Gastrocnemius medialis (tissue), 4 donors: Measurements from ENCODE around the gene TMEM187. TPM values are rescaled to one million over a fixed set of nuclear protein-coding genes. Genes with fewer than 3 reads are reported as not detected.

Experiments
- ATAC-seq, 2 donors: fragments of 150-250 bp; one replicate each; pipeline ENCODE4 v1.9.1; 2016
- DNase-seq, 2 donors: peaks; one replicate each; pipeline ENCODE4 v3.0.0-alpha.2; 2019
- H3K27ac ChIP-seq, 4 donors: fragments of 200-600 bp; sonication (generic); 1 replicate in 1 of 4; 2 replicates in 3 of 4; pipeline ENCODE4 v1.5.1; 2016 to 2018; ENCODE audit warnings: mild to moderate bottlenecking in 2 of 4, moderate library complexity in 1 of 4
- H3K27me3 ChIP-seq, 3 donors: fragments of 200-600 bp; sonication (generic) in 2 of 3; 1 replicate in 1 of 3; 2 replicates in 2 of 3; pipeline versions ENCODE4 v1.5.1 to v1.6.0; 2016 to 2019; ENCODE audit warnings: mild to moderate bottlenecking in 1 of 3, moderate library complexity in 1 of 3
- H3K36me3 ChIP-seq, 2 donors: fragments of 200-600 bp; sonication (generic) in 1 of 2; one replicate each; pipeline ENCODE4 v1.5.1; 2017 to 2018
- H3K4me1 ChIP-seq, 2 donors: fragments of 200-600 bp; sonication (generic) in 1 of 2; one replicate each; pipeline ENCODE4 v1.5.1; 2016 to 2017; ENCODE audit warnings: mild to moderate bottlenecking in 2 of 2
- H3K4me3 ChIP-seq, 4 donors: fragments of 200-600 bp; sonication (generic) in 3 of 4; 1 replicate in 1 of 4; 2 replicates in 3 of 4; pipeline ENCODE4 v1.5.1; 2016 to 2019; ENCODE audit warnings: mild to moderate bottlenecking in 2 of 4
- H3K9me3 ChIP-seq, 3 donors: fragments of 200-600 bp; sonication (generic) in 2 of 3; 1 replicate in 1 of 3; 2 replicates in 2 of 3; pipeline ENCODE4 v1.5.1; 2016 to 2019
- POLR2A ChIP-seq, 2 donors: fragments of 450-650 bp; IDR thresholded peaks; one replicate each; pipeline ENCODE4 v1.6.1; 2017; ENCODE audit warnings: antibody characterized with exemption in 2 of 2, mild to moderate bottlenecking in 2 of 2, moderate library complexity in 2 of 2
- in situ Hi-C, 4 donors: fragments of 200-750 bp; cut with MboI; loops; one replicate each; pipeline versions ENCODE4 v1.15.0 to v1.8.0; 2017; ENCODE audit warnings: low sequenced_read_pairs in 4 of 4
- intact Hi-C: fragments of 100-400 bp; cut with DNase I; formaldehyde crosslinking; loops from one replicate; pipeline ENCODE4 v1.15.1; 2023; ENCODE audit warnings: low total_unique reads
- total RNA-seq, 4 donors: library from RNA; depleted of rRNA; stranded (reverse); fragments of >200 nt; gene quantifications; one replicate each; pipeline versions ENCODE4 v1.1.0 to v1.2.3, GENCODE V29; 2016
- TF ChIP-seq, protein P1 (sequence below), 5 experiments: fragments of 450-650 bp in 3 of 5; fragments of 200-600 bp in 2 of 5; sonication (generic) in 2 of 5; IDR thresholded peaks in 4 of 5; conservative IDR thresholded peaks in 1 of 5; 1 replicate in 4 of 5; 2 replicates in 1 of 5; pipeline ENCODE4 v1.5.1; 2016 to 2019; ENCODE audit warnings: antibody characterized with exemption in 5 of 5, mild to moderate bottlenecking in 3 of 5, moderate library complexity in 3 of 5

The TMEM187 gene
- total RNA-seq, 4 donors from 2014 or later = 1.3 to 8.6 (median 3.8) TPM

DNA sequence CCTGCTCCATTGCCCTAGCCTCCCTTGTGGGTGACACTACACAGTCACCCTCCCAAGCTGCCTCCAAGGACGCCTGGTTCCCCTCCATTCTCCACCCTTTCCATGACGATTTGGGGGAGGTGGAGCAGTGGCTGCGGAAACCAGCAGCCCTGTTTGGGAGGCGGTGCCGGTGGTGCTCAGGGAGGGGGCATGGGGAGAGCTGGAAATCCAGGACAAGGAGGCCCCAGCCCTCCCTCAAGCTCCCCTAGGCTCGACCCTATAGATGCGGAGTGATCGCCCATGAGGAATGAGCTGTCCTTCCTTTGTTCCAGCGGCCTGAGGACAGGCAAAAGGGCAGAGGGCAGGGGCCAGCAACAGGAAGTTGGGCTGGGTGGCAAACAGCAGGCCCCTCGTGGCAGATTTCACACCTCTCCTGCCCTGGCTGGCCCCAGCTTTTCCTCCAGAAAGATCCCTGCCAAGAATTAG, 24.5 kb upstream of the TMEM187 start:
- intact Hi-C loops = no loop called here
- ATAC-seq = no peak
- DNase-seq = no peak
- Histone ChIP-seq H3K4me1 (no peaks in the 10 kb centered on the region), H3K27me3 (no peaks in the 10 kb centered on the region), H3K27ac (peak overlapping the region in 3 of 4 donors; percentile 26 to 58 (median 50)), H3K4me3 (no peak overlapping the region), H3K9me3 (no peaks in the 10 kb centered on the region), H3K36me3 (peaks cover 0 to 46% of the 10 kb centered on the region in 2 donors)
- in situ Hi-C loops = loop anchor here in 1 of 4 donors (25.0 kb wide), 1 partner anchor 161 kb away; the partner anchor contains the start of genes IDH3G, SRPK3 and SSR4
- no peak for TF ChIP-seq POLR2A (IDR thresholded peaks at IDR 0.05)
- TF ChIP-seq, protein P1, sequence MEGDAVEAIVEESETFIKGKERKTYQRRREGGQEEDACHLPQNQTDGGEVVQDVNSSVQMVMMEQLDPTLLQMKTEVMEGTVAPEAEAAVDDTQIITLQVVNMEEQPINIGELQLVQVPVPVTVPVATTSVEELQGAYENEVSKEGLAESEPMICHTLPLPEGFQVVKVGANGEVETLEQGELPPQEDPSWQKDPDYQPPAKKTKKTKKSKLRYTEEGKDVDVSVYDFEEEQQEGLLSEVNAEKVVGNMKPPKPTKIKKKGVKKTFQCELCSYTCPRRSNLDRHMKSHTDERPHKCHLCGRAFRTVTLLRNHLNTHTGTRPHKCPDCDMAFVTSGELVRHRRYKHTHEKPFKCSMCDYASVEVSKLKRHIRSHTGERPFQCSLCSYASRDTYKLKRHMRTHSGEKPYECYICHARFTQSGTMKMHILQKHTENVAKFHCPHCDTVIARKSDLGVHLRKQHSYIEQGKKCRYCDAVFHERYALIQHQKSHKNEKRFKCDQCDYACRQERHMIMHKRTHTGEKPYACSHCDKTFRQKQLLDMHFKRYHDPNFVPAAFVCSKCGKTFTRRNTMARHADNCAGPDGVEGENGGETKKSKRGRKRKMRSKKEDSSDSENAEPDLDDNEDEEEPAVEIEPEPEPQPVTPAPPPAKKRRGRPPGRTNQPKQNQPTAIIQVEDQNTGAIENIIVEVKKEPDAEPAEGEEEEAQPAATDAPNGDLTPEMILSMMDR (IDR thresholded peaks at IDR 0.05 in 4 of 5, conservative IDR thresholded peaks at IDR 0.05 in 1 of 5) = no peak

DNA sequence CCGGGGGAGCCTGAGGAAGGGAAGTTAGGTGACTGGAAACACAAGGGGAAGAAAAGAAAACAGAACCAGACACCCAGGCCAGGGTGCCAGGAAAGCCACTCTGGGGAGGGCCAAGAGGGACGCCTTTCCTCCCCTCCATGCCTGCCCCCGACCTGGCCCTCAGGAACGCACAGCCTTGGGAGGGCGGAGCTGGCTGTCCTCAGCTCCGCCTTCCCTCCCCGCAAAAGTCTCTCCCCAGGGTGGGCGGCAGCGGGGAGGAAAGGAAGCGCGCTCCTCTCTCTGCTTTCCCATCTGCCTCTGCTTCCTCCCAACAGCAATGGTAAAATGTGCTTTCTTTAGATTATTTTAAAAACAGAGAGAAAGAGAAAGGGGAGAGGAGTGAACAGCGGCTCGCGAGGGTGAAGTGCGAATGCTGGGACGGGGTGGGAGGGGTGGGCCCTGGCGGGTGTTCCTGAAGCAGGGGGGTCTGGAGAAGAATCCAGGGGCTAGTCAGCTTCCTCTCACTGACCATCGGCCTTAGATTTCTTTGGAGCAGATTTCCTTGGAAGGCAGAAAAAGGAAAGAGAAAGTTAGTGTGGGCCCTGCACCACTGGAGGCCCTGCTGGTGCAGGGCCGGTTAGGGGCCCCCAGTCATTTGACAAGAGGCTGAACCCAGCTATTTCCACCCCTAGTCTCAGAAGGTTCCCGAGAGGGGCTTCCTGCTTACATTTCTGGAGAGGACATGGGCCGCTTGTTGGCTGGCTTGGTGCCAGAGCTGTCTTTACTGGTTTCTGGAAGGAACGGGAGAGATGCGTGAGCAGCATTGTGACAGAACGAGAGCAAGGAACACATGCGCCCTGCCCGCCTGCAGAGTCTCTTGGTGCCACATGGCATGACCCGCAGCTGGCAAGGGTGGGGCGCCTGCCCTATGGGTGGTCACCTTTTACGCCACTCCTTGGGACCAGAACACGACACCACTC, 23.4 kb upstream of the TMEM187 start:
- DNase-seq (no peak), ATAC-seq (no peak)
- no peak overlapping the region for H3K4me3 ChIP-seq
- H3K36me3 ChIP-seq = peaks cover 0 to 50% of the 10 kb centered on the region in 2 donors
- peak overlapping the region; percentile 1 to 50 (median 20) for H3K27ac ChIP-seq
- TF ChIP-seq, protein P1 (IDR thresholded peaks at IDR 0.05 in 4 of 5, conservative IDR thresholded peaks at IDR 0.05 in 1 of 5) = no peak
- intact Hi-C loops = no loop called here
- H3K27me3 ChIP-seq = no peaks in the 10 kb centered on the region
- in situ Hi-C loops = loop anchor here in 1 of 4 donors (25.0 kb wide), 1 partner anchor 162 kb away; the partner anchor contains the start of genes IDH3G, SRPK3 and SSR4
- no peaks in the 10 kb centered on the region for H3K9me3 ChIP-seq
- no peaks in the 10 kb centered on the region for H3K4me1 ChIP-seq

GRCh38 chrX:153950127-153950526, 22.4 kb upstream of the TMEM187 start:
- TF ChIP-seq, protein P1 (IDR thresholded peaks at IDR 0.05 in 4 of 5, conservative IDR thresholded peaks at IDR 0.05 in 1 of 5) = no peak
- TF ChIP-seq POLR2A (IDR thresholded peaks at IDR 0.05) = no peak
- H3K4me3 ChIP-seq = no peak overlapping the region
- H3K36me3 ChIP-seq = peaks cover 0 to 58% of the 10 kb centered on the region in 2 donors
- ATAC-seq (no peak), DNase-seq (no peak)
- H3K4me1 ChIP-seq = no peaks in the 10 kb centered on the region
- intact Hi-C loops (loop anchor here (10.0 kb wide), 1 partner anchor 995 kb away; no protein-coding TSS in a partner anchor), in situ Hi-C loops (loop anchor here in 3 of 4 donors (25.0 kb wide), 4 partner anchors 112 to 988 kb away; partner anchors contain the start of genes IDH3G (in 2 of the 3), SRPK3 (in 2 of the 3), SSR4 (in 2 of the 3) and G6PD (in 1 of the 3))
- H3K9me3 ChIP-seq = no peaks in the 10 kb centered on the region
- H3K27ac ChIP-seq = no peak overlapping the region
- H3K27me3 ChIP-seq = no peaks in the 10 kb centered on the region

- H3K4me1 ChIP-seq = no peaks in the 10 kb centered on the region
- DNase-seq (no peak), ATAC-seq (no peak)
- H3K36me3 ChIP-seq = peaks cover 0 to 66% of the 10 kb centered on the region in 2 donors
- intact Hi-C loops (loop anchor here (2.0 to 10.0 kb wide), 2 partner anchors 187 to 997 kb away; partner anchors contain the start of gene PLXNB3), in situ Hi-C loops (loop anchor here in 3 of 4 donors (25.0 kb wide), 4 partner anchors 110 to 990 kb away; partner anchors contain the start of genes IDH3G (in 2 of the 3), SRPK3 (in 2 of the 3), SSR4 (in 2 of the 3) and G6PD (in 1 of the 3))
- H3K4me3 ChIP-seq = no peak overlapping the region
- no peaks in the 10 kb centered on the region for H3K9me3 ChIP-seq
- no peak for TF ChIP-seq POLR2A (IDR thresholded peaks at IDR 0.05)
- TF ChIP-seq, protein P1 (IDR thresholded peaks at IDR 0.05 in 4 of 5, conservative IDR thresholded peaks at IDR 0.05 in 1 of 5) = no peak
- no peaks in the 10 kb centered on the region for H3K27me3 ChIP-seq
- no peak overlapping the region for H3K27ac ChIP-seq
These were observed 20.7 kb upstream of the TMEM187 start for GRCh38 chrX:153951683-153952372.
